Neural cell (in vitro differentiated cells): ENCODE measurements around the gene SLC39A7. TPM values are rescaled to one million over a fixed set of nuclear protein-coding genes. Genes with fewer than 3 reads are reported as not detected.

Experiments
- H2AFZ ChIP-seq: fragments of 200-600, 300-800 bp; sonication (generic), shearing (Covaris generic); 2 replicates; pipeline ENCODE4 v1.6.0; 2014; ENCODE audit warnings: low read depth, mild to moderate bottlenecking, antibody characterized with exemption, low read length, moderate library complexity
- H3F3A ChIP-seq: fragments of 200-600 bp; shearing (Covaris generic); 2 replicates; pipeline ENCODE4 v1.6.1; 2016; ENCODE audit warnings: mild to moderate bottlenecking, moderate library complexity, mixed read lengths, antibody characterized with exemption, low read length; ENCODE audit not compliant: insufficient read depth, poor library complexity, severe bottlenecking
- H3K27ac ChIP-seq: fragments of 200-600, 300-800 bp; sonication (generic), shearing (Covaris generic); 2 replicates; pipeline ENCODE4 v1.5.1; 2014; ENCODE audit warnings: mild to moderate bottlenecking, low read length, moderate library complexity
- H3K27me3 ChIP-seq: fragments of 300-800, 200-600 bp; sonication (generic), shearing (Covaris generic); 2 replicates; pipeline ENCODE4 v1.6.0; 2014; ENCODE audit warnings: mild to moderate bottlenecking, low read depth, low read length, moderate library complexity; ENCODE audit not compliant: insufficient read depth
- H3K36me3 ChIP-seq: fragments of 300-800, 200-600 bp; sonication (generic), shearing (Covaris generic); 2 replicates; pipeline ENCODE4 v1.5.1; 2014; ENCODE audit warnings: mild to moderate bottlenecking, antibody characterized with exemption, low read length, moderate library complexity; ENCODE audit not compliant: insufficient read depth
- H3K4me2 ChIP-seq: fragments of 300-800, 200-600 bp; sonication (generic), shearing (Covaris generic); 2 replicates; pipeline ENCODE4 v1.6.0; 2014; ENCODE audit warnings: mild to moderate bottlenecking, low read length
- H3K4me3 ChIP-seq: fragments of 300-800, 200-600 bp; sonication (generic), shearing (Covaris generic); 2 replicates; pipeline ENCODE4 v1.5.1; 2014; ENCODE audit warnings: mild to moderate bottlenecking, low read length, moderate library complexity
- H3K79me2 ChIP-seq: fragments of 200-600 bp; shearing (Covaris generic); replicated peaks from 2 replicates; pipeline ENCODE4 v1.6.0; 2014; ENCODE audit warnings: mild to moderate bottlenecking, low read length, moderate library complexity; ENCODE audit not compliant: insufficient read depth
- H3K9ac ChIP-seq: fragments of 300-800, 200-600 bp; sonication (generic), shearing (Covaris generic); 2 replicates; pipeline ENCODE4 v1.6.1; 2016; ENCODE audit warnings: mild to moderate bottlenecking, low read length, mixed read lengths
- H3K9me2 ChIP-seq: fragments of 200-600 bp; shearing (Covaris generic); 2 replicates; pipeline ENCODE4 v1.6.1; 2016; ENCODE audit warnings: mild to moderate bottlenecking, low read length, mixed read lengths; ENCODE audit not compliant: insufficient read depth
- H3K9me3 ChIP-seq: fragments of 200-600, 300-800 bp; sonication (generic), shearing (Covaris generic); 2 replicates; pipeline ENCODE4 v1.6.1; 2016; ENCODE audit warnings: mild to moderate bottlenecking, mixed run types, low read length, moderate library complexity, mixed read lengths
- H4K20me1 ChIP-seq: fragments of 200-600 bp; shearing (Covaris generic); 2 replicates; pipeline ENCODE4 v1.6.1; 2016; ENCODE audit warnings: mild to moderate bottlenecking, mixed run types; ENCODE audit not compliant: insufficient read depth
- EP300 ChIP-seq: fragments of 450-650 bp; conservative IDR thresholded peaks from 2 replicates; pipeline ENCODE4 v1.6.1; 2014; ENCODE audit warnings: antibody characterized with exemption, mild to moderate bottlenecking, moderate library complexity; ENCODE audit not compliant: poor library complexity, severe bottlenecking
- EZH2 ChIP-seq: fragments of 200-600, 300-800 bp; shearing (Covaris generic), sonication (generic); IDR thresholded peaks from 2 replicates; pipeline ENCODE4 v1.6.1; 2014; ENCODE audit warnings: antibody characterized with exemption, low read length, borderline replicate concordance, mild to moderate bottlenecking; ENCODE audit not compliant: insufficient read depth, poor library complexity, severe bottlenecking
- MXI1 ChIP-seq: fragments of 450-650 bp; conservative IDR thresholded peaks from 2 replicates; pipeline ENCODE4 v1.6.1; 2014; ENCODE audit warnings: antibody characterized with exemption, mild to moderate bottlenecking; ENCODE audit not compliant: poor library complexity, severe bottlenecking
- POLR2AphosphoS5 ChIP-seq: IDR thresholded peaks from 2 replicates; pipeline ENCODE4 v1.6.1; 2012
- RAD21 ChIP-seq: fragments of 450-650 bp; conservative IDR thresholded peaks from 2 replicates; pipeline ENCODE4 v1.6.1; 2014; ENCODE audit warnings: antibody characterized with exemption, mild to moderate bottlenecking, moderate library complexity
- SMC3 ChIP-seq: fragments of 450-650 bp; conservative IDR thresholded peaks from 2 replicates; pipeline ENCODE4 v1.6.1; 2014; ENCODE audit warnings: antibody characterized with exemption, mild to moderate bottlenecking, moderate library complexity; ENCODE audit not compliant: poor library complexity
- TAF1 ChIP-seq: IDR thresholded peaks from 2 replicates; pipeline ENCODE4 v1.6.1; 2012; ENCODE audit warnings: low read depth
- polyA plus RNA-seq: library from polyadenylated mRNA; depleted of rRNA; stranded (reverse); fragments of >200 nt; gene quantifications from 2 replicates; pipeline ENCODE4 v1.2.3, GENCODE V29; 2014
- TF ChIP-seq, protein P1 (sequence below): fragments of 450-650 bp; IDR thresholded peaks from 2 replicates; pipeline ENCODE4 v1.5.1; 2014; ENCODE audit warnings: antibody characterized with exemption, mild to moderate bottlenecking, moderate library complexity; ENCODE audit not compliant: poor library complexity, severe bottlenecking
- TF ChIP-seq, protein P2 (sequence below): IDR thresholded peaks from 2 replicates; pipeline ENCODE4 v1.6.1; 2012; ENCODE audit warnings: borderline replicate concordance

The SLC39A7 gene
- polyA plus RNA-seq, 1 donor from 2014 or later: 99.8 TPM

DNA sequence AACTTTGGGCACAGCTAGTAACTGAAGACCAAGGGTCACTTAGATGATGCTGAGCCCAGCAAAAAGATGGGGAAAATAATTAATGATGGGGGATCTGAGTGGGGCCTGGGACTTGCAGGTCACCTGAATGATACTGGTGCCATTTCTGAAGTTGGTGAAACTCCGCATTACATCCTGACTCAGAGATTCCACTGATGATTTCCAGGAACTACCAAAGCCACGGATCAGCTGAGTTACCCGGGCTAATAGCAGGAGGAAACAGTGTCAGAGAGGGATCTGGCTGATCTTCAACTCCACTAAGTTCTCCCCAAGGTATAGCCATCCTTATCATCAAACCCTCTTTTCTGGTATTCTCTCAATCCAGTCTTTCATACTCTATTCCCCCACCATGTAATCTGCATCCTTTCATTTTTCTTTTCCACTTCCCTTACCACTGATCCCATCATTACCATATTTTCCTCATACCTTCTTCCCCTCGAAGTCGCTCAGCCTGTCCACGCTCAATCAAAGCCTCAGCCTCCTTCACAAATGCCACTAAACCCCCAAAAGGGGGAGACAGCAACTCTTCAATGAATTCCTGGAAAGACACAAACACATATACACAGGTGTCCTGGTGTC, 50.8 kb downstream of the SLC39A7 start:
- H3K79me2 ChIP-seq: no peaks in the 10 kb centered on the region
- peaks cover 5% of the 10 kb centered on the region for H3F3A ChIP-seq
- H3K4me3 ChIP-seq: no peak overlapping the region
- H4K20me1 ChIP-seq: no peaks in the 10 kb centered on the region
- H3K9ac ChIP-seq: no peak overlapping the region
- H2AFZ ChIP-seq: no peak overlapping the region
- TF ChIP-seq, protein P1, sequence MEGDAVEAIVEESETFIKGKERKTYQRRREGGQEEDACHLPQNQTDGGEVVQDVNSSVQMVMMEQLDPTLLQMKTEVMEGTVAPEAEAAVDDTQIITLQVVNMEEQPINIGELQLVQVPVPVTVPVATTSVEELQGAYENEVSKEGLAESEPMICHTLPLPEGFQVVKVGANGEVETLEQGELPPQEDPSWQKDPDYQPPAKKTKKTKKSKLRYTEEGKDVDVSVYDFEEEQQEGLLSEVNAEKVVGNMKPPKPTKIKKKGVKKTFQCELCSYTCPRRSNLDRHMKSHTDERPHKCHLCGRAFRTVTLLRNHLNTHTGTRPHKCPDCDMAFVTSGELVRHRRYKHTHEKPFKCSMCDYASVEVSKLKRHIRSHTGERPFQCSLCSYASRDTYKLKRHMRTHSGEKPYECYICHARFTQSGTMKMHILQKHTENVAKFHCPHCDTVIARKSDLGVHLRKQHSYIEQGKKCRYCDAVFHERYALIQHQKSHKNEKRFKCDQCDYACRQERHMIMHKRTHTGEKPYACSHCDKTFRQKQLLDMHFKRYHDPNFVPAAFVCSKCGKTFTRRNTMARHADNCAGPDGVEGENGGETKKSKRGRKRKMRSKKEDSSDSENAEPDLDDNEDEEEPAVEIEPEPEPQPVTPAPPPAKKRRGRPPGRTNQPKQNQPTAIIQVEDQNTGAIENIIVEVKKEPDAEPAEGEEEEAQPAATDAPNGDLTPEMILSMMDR: no peak
- no peak for TF ChIP-seq MXI1
- no peak for TF ChIP-seq TAF1
- TF ChIP-seq POLR2AphosphoS5: no peak
- TF ChIP-seq, protein P2, sequence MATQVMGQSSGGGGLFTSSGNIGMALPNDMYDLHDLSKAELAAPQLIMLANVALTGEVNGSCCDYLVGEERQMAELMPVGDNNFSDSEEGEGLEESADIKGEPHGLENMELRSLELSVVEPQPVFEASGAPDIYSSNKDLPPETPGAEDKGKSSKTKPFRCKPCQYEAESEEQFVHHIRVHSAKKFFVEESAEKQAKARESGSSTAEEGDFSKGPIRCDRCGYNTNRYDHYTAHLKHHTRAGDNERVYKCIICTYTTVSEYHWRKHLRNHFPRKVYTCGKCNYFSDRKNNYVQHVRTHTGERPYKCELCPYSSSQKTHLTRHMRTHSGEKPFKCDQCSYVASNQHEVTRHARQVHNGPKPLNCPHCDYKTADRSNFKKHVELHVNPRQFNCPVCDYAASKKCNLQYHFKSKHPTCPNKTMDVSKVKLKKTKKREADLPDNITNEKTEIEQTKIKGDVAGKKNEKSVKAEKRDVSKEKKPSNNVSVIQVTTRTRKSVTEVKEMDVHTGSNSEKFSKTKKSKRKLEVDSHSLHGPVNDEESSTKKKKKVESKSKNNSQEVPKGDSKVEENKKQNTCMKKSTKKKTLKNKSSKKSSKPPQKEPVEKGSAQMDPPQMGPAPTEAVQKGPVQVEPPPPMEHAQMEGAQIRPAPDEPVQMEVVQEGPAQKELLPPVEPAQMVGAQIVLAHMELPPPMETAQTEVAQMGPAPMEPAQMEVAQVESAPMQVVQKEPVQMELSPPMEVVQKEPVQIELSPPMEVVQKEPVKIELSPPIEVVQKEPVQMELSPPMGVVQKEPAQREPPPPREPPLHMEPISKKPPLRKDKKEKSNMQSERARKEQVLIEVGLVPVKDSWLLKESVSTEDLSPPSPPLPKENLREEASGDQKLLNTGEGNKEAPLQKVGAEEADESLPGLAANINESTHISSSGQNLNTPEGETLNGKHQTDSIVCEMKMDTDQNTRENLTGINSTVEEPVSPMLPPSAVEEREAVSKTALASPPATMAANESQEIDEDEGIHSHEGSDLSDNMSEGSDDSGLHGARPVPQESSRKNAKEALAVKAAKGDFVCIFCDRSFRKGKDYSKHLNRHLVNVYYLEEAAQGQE: no peak
- no peak for TF ChIP-seq SMC3
- no peak for TF ChIP-seq EZH2
- TF ChIP-seq EP300: no peak
- TF ChIP-seq RAD21: no peak
- no peaks in the 10 kb centered on the region for H3K9me2 ChIP-seq
- H3K27ac ChIP-seq: no peak overlapping the region
- H3K4me2 ChIP-seq: no peak overlapping the region
- H3K36me3 ChIP-seq: no peaks in the 10 kb centered on the region
- H3K27me3 ChIP-seq: no peaks in the 10 kb centered on the region
- H3K9me3 ChIP-seq: no peaks in the 10 kb centered on the region

GRCh38 chr6:33252759-33253158, 52.1 kb downstream of the SLC39A7 start:
- Histone ChIP-seq H3K27me3 (no peaks in the 10 kb centered on the region), H3K27ac (no peak overlapping the region), H3K9me3 (no peaks in the 10 kb centered on the region), H3F3A (peaks cover 5% of the 10 kb centered on the region), H4K20me1 (no peaks in the 10 kb centered on the region), H3K9ac (no peak overlapping the region), H3K4me2 (no peak overlapping the region), H3K36me3 (no peaks in the 10 kb centered on the region), H3K9me2 (no peaks in the 10 kb centered on the region), H2AFZ (no peak overlapping the region), H3K79me2 (no peaks in the 10 kb centered on the region), H3K4me3 (no peak overlapping the region)
- TF ChIP-seq, protein P2: no peak
- TF ChIP-seq SMC3 (no peak), EZH2 (no peak), TAF1 (no peak), RAD21 (no peak), EP300 (no peak), MXI1 (no peak), POLR2AphosphoS5 (no peak)
- TF ChIP-seq, protein P1: no peak
